Muscle layer of duodenum (tissue), 2 donors: ENCODE measurements around the gene TXNL4B.
"Not testable (repeated sequence)": the region's sequence is repeated elsewhere in the genome, so short reads cannot be mapped to it uniquely, and the experiment has no call there.

ENCODE experiments used
- H3K27ac ChIP-seq: one replicate; pipeline ENCODE4 v1.7.0; 2013; ENCODE audit warnings: mild to moderate bottlenecking, low read length
- H3K27me3 ChIP-seq: one replicate; pipeline ENCODE4 v1.7.0; 2013; ENCODE audit warnings: low read depth, mild to moderate bottlenecking, control low read depth, low read length
- H3K36me3 ChIP-seq, 2 donors: one replicate each; pipeline ENCODE4 v1.7.0; 2013; ENCODE audit warnings: low read length in 2 of 2, control low read depth in 1 of 2, mild to moderate bottlenecking in 1 of 2; ENCODE audit not compliant: insufficient read depth in 2 of 2, control insufficient read depth in 1 of 2
- H3K4me1 ChIP-seq, 2 donors: one replicate each; pipeline ENCODE4 v1.7.0; 2013; ENCODE audit warnings: low read length in 2 of 2, mild to moderate bottlenecking in 2 of 2, control low read depth in 1 of 2, moderate library complexity in 1 of 2; ENCODE audit not compliant: insufficient read depth in 2 of 2, control insufficient read depth in 1 of 2
- H3K4me3 ChIP-seq, 2 donors: one replicate each; pipeline ENCODE4 v1.7.0; 2013; ENCODE audit warnings: low read length in 2 of 2, low read depth in 1 of 2, mild to moderate bottlenecking in 1 of 2
- H3K9me3 ChIP-seq, 2 donors: one replicate each; pipeline ENCODE4 v1.7.0; 2013; ENCODE audit warnings: low read length in 2 of 2, control low read depth in 1 of 2, mild to moderate bottlenecking in 1 of 2; ENCODE audit not compliant: control insufficient read depth in 1 of 2
- donor health status: healthy.

TXNL4B gene

DNA sequence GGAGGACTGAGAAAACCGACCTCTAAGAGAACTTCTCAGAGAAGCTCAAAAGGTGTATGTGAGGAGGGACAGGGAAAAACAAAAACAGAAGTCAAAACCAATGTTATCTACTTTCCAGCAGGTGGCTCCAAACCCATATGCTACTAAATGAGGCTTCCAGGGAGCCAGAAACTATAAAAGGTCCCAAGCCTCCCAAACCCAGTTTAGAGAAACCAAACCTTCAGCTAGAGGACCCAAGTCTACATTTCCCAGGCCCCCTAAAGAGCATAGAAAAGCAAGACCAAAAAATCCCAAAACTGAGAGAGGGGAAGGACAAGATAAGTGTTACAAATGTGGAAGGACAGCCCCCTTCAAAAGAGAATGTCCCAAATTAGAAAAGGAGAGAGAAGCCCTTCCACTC, 26.7 kb downstream of the TXNL4B start:
- no peak overlapping the region for H3K27ac ChIP-seq

DNA sequence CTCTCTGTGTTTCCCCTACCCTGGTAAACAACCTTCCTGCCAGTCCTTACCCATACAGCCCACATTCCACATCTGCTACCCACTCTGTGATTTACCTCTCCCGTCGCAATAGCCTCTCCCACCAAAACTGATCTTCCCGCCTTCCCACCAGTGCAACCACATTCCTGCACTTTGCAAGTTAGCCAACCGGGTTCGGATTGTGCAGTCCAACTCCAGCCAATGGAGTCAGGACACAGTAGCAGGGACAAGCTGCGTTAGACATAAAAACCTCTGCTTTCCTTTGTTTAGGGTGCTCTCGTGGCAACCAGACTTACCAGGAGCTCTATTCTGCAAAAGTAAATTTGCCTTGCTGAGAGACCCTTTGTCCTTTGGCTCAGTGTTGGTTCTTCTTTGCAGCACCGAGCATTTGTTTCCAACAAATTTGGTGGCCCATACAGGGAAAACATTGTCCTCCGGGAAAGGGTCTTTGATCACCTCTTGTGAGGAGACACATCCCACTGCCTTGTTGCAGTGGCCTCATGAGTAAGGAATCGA, 29.0 kb downstream of the TXNL4B start:
- Histone ChIP-seq H3K27me3 (no peaks in the 10 kb centered on the region), H3K9me3 (no peaks in the 10 kb centered on the region), H3K36me3 (no peaks in the 10 kb centered on the region), H3K4me3 (no peak overlapping the region), H3K4me1 (no peaks in the 10 kb centered on the region), H3K27ac (no peak overlapping the region)

More for the DNA sequence above, 26.7 kb downstream of the TXNL4B start:
- Histone ChIP-seq H3K9me3 (no peaks in the 10 kb centered on the region), H3K4me3 (no peak overlapping the region), H3K4me1 (no peaks in the 10 kb centered on the region), H3K27me3 (no peaks in the 10 kb centered on the region), H3K36me3 (no peaks in the 10 kb centered on the region)

- no peaks in the 10 kb centered on the region for H3K27me3 ChIP-seq
- H3K36me3 ChIP-seq = no peaks in the 10 kb centered on the region
Measured at GRCh38 chr16:72061564-72061963, 31.9 kb downstream of the TXNL4B start.

GRCh38 chr16:72060405-72060804, 33.0 kb downstream of the TXNL4B start:
- Histone ChIP-seq H3K36me3 (no peaks in the 10 kb centered on the region), H3K27ac (no peak overlapping the region), H3K9me3 (no peaks in the 10 kb centered on the region), H3K27me3 (no peaks in the 10 kb centered on the region), H3K4me1 (no peaks in the 10 kb centered on the region), H3K4me3 (no peak overlapping the region)

More at GRCh38 chr16:72061564-72061963, 31.9 kb downstream of the TXNL4B start:
- Histone ChIP-seq H3K9me3 (no peaks in the 10 kb centered on the region), H3K4me1 (no peaks in the 10 kb centered on the region), H3K4me3 (no peak overlapping the region), H3K27ac (no peak overlapping the region)

- not testable (repeated sequence) for H3K27ac ChIP-seq, H3K27me3 ChIP-seq, H3K4me3 ChIP-seq, H3K36me3 ChIP-seq, H3K4me1 ChIP-seq, H3K9me3 ChIP-seq
Measured at GRCh38 chr16:72059060-72059459, 34.4 kb downstream of the TXNL4B start.

DNA sequence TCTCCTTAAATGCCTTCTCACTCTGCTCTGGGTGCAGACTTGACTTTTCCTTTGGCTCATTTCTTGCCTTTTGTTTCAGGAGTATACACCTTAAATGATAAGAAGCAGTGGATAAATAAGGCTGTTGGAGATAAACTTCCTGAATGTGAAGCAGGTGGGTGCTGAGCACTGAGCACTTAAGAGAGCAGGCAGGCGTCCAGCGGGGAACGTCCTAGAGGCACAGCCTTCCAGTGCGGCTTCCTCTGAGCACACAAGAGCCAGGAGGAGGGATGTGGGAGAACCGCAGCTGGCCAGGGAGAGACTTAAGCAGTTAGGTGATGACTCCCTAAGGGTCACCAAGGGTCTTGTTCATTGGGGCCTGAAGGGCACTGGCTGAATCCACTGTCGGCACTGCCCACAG, 36.1 kb downstream of the TXNL4B start:
- H3K36me3 ChIP-seq, H3K4me3 ChIP-seq, H3K27me3 ChIP-seq, H3K4me1 ChIP-seq, H3K9me3 ChIP-seq, H3K27ac ChIP-seq: not testable (repeated sequence)

DNA sequence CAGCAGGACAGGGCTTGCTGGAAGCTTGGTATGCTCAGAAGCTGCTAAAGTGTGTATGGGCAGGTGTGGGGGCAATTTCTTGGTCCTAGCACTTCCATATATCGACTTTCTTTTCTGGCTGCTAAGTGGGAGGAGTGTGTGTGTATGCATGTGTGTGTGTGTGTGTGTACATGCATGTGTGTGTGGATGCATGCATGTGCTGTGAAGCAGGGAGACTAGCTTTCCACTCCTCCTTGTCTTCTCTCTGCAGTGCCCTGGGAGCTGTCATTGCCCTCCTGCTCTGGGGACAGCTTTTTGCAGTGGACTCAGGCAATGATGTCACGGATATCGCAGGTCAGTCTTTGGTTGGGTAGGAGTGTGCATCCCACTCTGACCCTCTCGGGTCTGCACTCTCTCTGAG, 37.5 kb downstream of the TXNL4B start:
- no peaks in the 10 kb centered on the region for H3K9me3 ChIP-seq
- no peaks in the 10 kb centered on the region for H3K4me1 ChIP-seq
- H3K27ac ChIP-seq = no peak overlapping the region
- H3K36me3 ChIP-seq = no peaks in the 10 kb centered on the region
- H3K27me3 ChIP-seq = no peaks in the 10 kb centered on the region
- H3K4me3 ChIP-seq = no peak overlapping the region

DNA sequence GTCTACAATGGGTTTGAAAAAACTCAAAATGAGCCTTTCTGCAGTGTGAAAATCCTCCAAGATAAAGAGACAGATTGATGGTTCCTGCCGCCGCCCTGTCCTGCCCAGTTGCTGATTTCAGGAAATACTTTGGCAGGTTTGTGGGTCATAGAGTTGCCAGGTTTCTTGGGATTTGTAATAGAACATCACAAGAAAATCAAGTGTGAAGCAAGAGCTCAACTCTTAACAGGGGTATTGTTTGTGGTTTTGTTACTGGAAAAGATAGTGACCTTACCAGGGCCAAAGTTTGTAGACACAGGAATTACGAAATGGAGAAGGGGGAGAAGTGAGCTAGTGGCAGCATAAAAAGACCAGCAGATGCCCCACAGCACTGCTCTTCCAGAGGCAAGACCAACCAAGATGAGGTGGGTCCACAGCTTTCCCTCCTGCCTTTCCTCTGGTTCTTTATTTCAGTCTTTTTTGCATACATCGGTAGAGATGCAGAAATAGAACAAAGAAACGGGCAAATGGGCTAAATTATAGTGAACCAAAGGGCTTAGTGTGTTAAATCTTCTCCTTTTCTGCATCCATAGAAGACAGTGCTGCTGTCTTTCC, 39.1 kb downstream of the TXNL4B start, which contains the start of gene HP:
Gene HP (plus strand): TSS at position 252 of the 594 bp plus-strand sequence. CDS start 148 bp downstream, at position 400.
- H3K4me1 ChIP-seq, H3K4me3 ChIP-seq, H3K9me3 ChIP-seq, H3K27me3 ChIP-seq, H3K36me3 ChIP-seq, H3K27ac ChIP-seq: not testable (repeated sequence)

DNA sequence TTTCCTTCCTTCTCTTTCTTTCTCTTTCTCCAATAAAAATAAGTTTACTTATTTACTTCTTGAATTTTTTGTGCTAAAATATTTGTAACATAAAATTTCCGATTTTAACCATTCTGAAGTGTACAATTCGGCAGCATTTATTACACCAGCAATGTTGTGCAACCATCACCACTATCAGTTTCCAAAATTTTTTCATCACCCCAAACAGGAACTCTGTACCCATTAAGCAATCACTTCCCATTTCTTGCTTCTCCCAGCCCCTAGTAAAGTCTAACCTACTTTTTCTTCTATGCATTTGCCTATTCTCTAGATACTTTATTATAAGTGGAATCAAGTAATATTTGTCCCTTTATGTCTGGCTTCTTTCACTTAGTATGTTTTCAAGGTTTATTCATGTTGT, 41.6 kb downstream of the TXNL4B start:
- peaks cover 0 to 4% of the 10 kb centered on the region in 2 donors for H3K9me3 ChIP-seq
- H3K27ac ChIP-seq = no peak overlapping the region
- no peaks in the 10 kb centered on the region for H3K27me3 ChIP-seq
- no peak overlapping the region for H3K4me3 ChIP-seq
- H3K36me3 ChIP-seq = no peaks in the 10 kb centered on the region
- no peaks in the 10 kb centered on the region for H3K4me1 ChIP-seq

DNA sequence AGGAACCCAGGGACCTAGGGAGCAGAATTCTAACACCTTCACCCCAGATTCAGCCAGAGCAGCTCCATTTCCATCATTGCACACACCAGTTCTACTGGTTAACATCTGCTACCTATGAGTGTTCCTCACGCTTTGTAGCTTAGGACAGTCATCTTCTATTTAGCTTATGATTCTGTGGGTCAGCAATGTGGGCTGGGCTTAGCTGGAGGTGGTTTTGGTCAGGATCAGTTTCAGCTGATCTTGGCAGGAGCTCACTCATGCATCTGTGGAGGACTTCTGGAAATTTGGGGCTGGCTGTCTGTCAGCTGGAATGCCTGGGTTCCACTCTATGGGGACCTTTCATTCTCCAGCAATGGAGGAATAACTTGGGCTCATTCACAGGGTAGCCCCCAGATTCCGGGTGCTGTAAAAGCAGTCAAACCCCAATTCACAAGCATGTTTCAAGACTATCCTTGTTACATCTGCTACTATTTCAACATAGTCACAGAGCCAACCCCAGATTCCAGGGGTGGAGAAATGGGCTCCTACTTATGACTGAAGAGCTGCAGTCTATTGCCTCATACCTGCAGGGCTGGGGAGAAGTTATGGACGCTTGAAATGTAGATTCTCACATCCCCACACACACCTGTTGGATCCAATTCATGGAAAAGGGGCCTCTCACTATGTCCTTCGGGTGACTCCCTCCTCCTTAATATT, 42.5 kb downstream of the TXNL4B start:
- peaks cover 0 to 4% of the 10 kb centered on the region in 2 donors for H3K9me3 ChIP-seq
- no peaks in the 10 kb centered on the region for H3K27me3 ChIP-seq
- no peaks in the 10 kb centered on the region for H3K36me3 ChIP-seq
- no peaks in the 10 kb centered on the region for H3K4me1 ChIP-seq
- no peak overlapping the region for H3K4me3 ChIP-seq
- no peak overlapping the region for H3K27ac ChIP-seq

DNA sequence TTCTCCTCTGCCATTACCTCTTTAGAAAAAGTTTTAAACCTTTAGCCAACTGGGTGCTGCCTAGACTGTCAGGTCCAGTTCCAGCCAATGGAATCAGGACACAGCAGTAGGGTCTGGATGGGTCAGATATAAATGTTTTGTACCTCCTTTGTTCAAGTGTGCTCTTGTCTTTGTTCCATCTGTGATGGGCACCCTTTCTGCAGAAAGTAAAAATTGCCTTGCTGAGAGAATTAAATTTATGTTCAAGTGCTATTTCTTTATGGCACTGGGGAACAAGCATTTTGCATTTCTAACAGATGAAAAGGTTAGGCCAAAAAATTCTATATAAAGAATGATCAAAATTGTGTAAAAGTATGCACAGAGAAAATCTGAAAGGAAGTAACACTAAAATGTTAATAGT, 44.3 kb downstream of the TXNL4B start:
- Histone ChIP-seq H3K27me3 (no peaks in the 10 kb centered on the region), H3K27ac (no peak overlapping the region), H3K4me3 (no peak overlapping the region), H3K9me3 (peaks cover 0 to 4% of the 10 kb centered on the region in 2 donors), H3K36me3 (no peaks in the 10 kb centered on the region), H3K4me1 (no peaks in the 10 kb centered on the region)
